Measurements from ENCODE around the gene NOS2. TPM values are rescaled to one million over a fixed set of nuclear protein-coding genes. Genes with fewer than 3 reads are reported as not detected.
A peak's percentile ranks its signal among the peaks of the same experiment; 100 is the strongest.
"Not testable (repeated sequence)": the region's sequence is repeated elsewhere in the genome, so short reads cannot be mapped to it uniquely, and the experiment has no call there.

The NOS2 gene
- polyA plus RNA-seq (ENCODE audit: insufficient read length in 10 of 10) = 1 to 10 TPM; 1.9 to 3.6 (median 2.8) TPM
- long read RNA-seq, donor 1 = 0 reads
- long read RNA-seq, donor 2 = 0 reads
- long read RNA-seq, donor 3 = 0 reads
- long read RNA-seq, donor 4 = 0 reads
- long read RNA-seq, donor 5 = 0 reads
- long read RNA-seq, donor 6 = 0 reads
- long read RNA-seq, donor 7 = 0 reads
- long read RNA-seq, donor 8 = 0 reads
- long read RNA-seq, donor 9 = 0 reads

- no peak for DNase-seq
Measured at GRCh38 chr17:27800522-27800921, at the start of gene NOS2. NOS2 (minus strand) TSS chr17:27800529; CDS start chr17:27798809, 1,720 bp downstream.

GRCh38 chr17:27849474-27850185 is 49.3 kb upstream of the NOS2 start:
- DNase-seq = peak in 1 of 3 donors; percentile 21

- DNase-seq = peak; percentile 42 to 74 (median 57)
Measured at GRCh38 chr17:27848931-27849330, 48.6 kb upstream of the NOS2 start.

GRCh38 chr17:27846808-27847307 is 46.5 kb upstream of the NOS2 start:
- DNase-seq = not testable (repeated sequence)

- DNase-seq = no peak
Measured at GRCh38 chr17:27846042-27846655, 45.8 kb upstream of the NOS2 start.

- DNase-seq = peak in 2 of 3 donors; percentile 10 to 18
Measured at GRCh38 chr17:27845264-27846041, 45.1 kb upstream of the NOS2 start.

GRCh38 chr17:27840688-27841087 is 40.4 kb upstream of the NOS2 start:
- DNase-seq = no peak

GRCh38 chr17:27840406-27840678 is 40.0 kb upstream of the NOS2 start:
- not testable (repeated sequence) for DNase-seq

- peak in 1 of 3 donors; percentile 23 for DNase-seq
Measured at GRCh38 chr17:27839571-27840405, 39.5 kb upstream of the NOS2 start.

GRCh38 chr17:27838607-27839006 is 38.3 kb upstream of the NOS2 start:
- not testable (repeated sequence) for DNase-seq

GRCh38 chr17:27837769-27838168 is 37.4 kb upstream of the NOS2 start:
- not testable (repeated sequence) for DNase-seq

- DNase-seq = no peak
Measured at GRCh38 chr17:27836651-27837050, 36.3 kb upstream of the NOS2 start.

GRCh38 chr17:27834571-27834970 is 34.2 kb upstream of the NOS2 start:
- DNase-seq = no peak

- no peak for DNase-seq
Measured at GRCh38 chr17:27832831-27833230, 32.5 kb upstream of the NOS2 start.

GRCh38 chr17:27829888-27830287 is 29.6 kb upstream of the NOS2 start:
- DNase-seq = not testable (repeated sequence)

- DNase-seq = not testable (repeated sequence)
Measured at GRCh38 chr17:27829143-27829711, 28.9 kb upstream of the NOS2 start.

GRCh38 chr17:27825459-27825858 is 25.1 kb upstream of the NOS2 start:
- DNase-seq = no peak

GRCh38 chr17:27824745-27825144 is 24.4 kb upstream of the NOS2 start:
- DNase-seq = no peak

- no peak for DNase-seq
Measured at GRCh38 chr17:27824176-27824715, 23.9 kb upstream of the NOS2 start.

GRCh38 chr17:27822108-27822507 is 21.8 kb upstream of the NOS2 start:
- DNase-seq = not testable (repeated sequence)

GRCh38 chr17:27821318-27821717 is 21.0 kb upstream of the NOS2 start:
- no peak for DNase-seq

All from muscle of back (tissue), 13 donors.